ENCODE results near the gene TIAM1.

- TF ChIP-seq POLR2A (IDR thresholded peaks at IDR 0.05; ENCODE audit: extremely low read depth, insufficient read length): no peak
- TF ChIP-seq CTCF (IDR thresholded peaks at IDR 0.05; ENCODE audit: low read depth, low read length): no peak
- TF ChIP-seq MAX (IDR thresholded peaks at IDR 0.05; ENCODE audit: low read depth, low read length): no peak
- TF ChIP-seq MYC (IDR thresholded peaks at IDR 0.05; ENCODE audit: low read depth, low read length): no peak
Observed at GRCh38 chr21:31268090-31268489, 76.0 kb downstream of the TIAM1 start.
